ENCODE data around the gene SUMO1.

- TF ChIP-seq CTCF (IDR thresholded peaks at IDR 0.05 in 4 of 5, conservative IDR thresholded peaks at IDR 0.05 in 1 of 5) (no peak), POLR2A (IDR thresholded peaks at IDR 0.05) (no peak)
Observed at GRCh38 chr2:202270487-202270886, 32.1 kb upstream of the SUMO1 start.

Measured in gastrocnemius medialis (tissue), 4 donors.